Stimulated activated CD8-positive, alpha-beta memory T cell treated with anti-CD3 and anti-CD28 coated beads, Interleukin-4, amount 100 ng/mL, for 1 hour (primary cell): Measurements from ENCODE around the gene METTL26.

Experiments
- DNase-seq, 2 donors: peaks; one replicate each; pipeline ENCODE4 v3.0.0-alpha.2; 2020; ENCODE audit warnings: low read depth in 2 of 2, low spot score in 1 of 2

METTL26 gene

DNA sequence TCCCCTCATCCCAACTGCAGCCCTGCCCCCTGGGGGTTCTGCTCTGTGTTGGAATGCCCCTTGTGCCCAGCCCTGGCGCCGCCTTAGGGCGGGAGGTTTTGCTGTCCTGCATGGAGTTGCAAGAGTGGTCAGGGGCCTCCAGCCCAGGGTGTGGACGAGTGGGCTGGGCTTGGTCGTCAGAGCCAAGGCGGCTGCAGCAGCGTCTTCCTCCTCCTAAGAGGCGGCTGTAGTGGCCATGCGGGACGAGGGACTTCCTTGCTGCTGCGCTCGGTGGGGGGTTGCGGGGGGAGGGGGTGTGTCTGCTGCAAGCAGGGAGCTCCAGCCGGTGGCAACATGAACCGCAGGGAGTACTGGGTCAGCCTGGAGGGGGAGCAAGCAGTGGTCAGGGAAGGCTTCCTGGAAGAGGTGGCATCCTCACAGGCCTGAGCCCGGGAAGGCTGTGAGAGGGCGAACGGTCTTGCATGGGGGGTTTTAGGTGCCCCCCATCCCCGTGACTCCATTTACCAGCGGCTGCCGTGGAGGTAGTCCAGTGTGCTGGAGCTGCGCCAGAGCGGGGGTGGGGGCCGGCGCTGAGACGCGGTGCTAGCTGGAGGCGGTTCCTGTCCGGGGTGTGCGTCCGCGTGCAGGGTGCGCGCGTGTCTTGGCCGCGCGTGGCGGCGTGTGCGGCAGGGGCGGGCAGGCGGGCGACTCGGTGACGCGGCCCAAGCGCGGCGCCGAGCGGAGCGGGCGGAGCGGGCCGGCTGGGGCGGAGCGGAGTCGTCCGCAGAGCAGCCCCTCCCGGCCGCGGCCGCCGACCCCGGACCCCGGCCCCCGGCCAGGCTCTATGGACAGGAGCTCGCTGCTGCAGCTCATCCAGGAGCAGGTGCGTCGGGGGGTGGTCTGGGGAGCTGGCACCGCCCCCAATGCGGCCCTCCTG lies 39.1 kb upstream of the METTL26 start, which contains the start of gene RHBDL1:
Gene RHBDL1 (plus strand): TSS at position 704 of the 916 bp plus-strand sequence. CDS start 120 bp downstream, at position 824.
- no peak for DNase-seq

DNA sequence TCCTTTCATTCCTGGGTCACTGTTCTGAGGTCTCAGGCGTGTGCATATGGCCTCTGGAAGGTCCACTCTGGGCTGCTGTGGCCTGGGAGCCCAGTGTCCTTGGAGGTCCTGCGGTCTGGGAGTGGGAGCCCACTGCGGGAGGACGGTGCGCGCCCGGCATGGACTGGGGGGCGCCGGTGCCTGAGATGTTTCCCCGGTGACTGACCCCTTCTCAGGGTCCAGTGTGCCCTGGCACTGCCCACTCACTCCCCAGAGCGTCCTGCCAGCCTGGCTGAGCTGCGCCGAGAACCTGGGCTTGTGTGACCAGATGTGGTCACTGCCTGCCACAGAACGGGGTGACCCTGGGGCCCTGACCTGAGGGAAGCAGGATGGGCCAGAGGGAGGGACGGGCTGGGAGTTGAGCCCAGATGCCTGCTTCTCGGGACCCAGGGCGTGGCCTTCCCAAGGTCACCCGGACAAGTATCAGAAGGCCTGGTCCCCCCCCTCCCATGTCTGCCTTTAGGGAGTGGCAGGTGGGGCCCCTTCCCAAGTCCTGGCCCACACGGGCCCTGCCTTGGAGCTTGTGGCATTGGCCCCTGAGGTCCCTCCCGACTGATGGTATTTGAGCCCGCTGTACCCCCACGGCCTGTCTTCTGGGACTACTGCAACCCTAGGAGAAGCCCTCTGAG lies 38.2 kb upstream of the METTL26 start:
- no peak for DNase-seq

DNA sequence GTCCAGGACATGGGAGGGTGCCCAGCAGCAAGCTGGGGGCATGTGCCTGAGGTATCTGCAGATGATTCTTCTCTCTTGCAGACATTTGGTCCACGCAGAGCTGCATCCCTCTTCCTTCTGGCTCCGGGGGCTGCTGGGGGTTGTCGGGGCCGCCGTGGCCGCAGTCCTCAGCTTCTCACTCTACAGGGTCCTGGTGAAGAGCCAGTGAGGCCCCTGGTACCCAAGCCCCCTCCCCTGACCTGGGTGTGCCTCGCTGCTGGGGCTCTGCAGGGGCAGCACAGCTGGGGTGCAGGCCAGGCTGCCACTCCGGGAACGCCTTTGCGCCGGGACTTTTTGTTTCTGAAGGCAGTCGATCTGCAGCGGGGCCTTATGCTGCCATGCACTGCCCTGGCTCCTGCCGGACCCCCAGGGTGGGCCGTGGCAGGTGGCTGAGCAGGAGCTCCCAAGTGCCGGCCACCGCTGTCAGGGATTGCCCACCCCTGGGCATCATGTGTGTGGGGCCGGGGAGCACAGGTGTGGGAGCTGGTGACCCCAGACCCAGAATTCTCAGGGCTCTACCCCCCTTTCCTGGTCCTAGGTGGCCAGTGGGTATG lies 37.4 kb upstream of the METTL26 start:
- DNase-seq: no peak

DNA sequence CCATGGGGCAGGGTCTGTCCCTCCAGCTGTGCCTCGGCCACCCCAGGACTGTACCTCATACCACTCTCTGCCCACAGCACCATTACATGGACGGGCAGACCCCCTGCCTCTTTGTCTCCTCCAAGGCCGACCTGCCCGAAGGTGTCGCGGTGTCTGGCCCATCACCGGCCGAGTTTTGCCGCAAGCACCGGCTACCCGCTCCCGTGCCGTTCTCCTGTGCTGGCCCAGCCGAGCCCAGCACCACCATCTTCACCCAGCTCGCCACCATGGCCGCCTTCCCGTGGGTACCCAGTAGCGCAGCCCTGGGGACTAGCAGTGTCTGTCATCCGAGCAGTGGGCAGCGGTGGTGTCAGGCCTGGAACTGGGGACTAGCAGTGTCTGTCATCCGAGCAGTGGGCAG lies 36.7 kb upstream of the METTL26 start:
- DNase-seq: no peak

DNA sequence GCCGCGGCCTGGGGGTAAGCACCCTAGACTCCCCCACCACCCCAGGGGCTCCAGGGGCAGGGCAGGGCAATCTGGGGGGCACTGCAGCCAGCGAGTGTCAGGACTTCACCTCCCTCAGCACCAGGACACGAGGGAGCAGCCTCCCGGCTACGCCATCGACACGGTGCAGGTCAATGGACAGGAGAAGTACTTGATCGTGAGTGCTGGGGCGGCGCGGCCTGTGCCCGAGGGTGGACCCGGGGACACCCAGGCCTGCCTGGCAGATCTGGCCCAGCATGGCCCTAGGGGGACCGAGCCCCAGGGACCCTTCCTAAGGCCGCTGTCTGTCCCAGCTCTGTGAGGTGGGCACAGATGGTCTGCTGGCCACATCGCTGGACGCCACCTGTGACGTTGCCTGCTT lies 36.3 kb upstream of the METTL26 start:
- DNase-seq: no peak

DNA sequence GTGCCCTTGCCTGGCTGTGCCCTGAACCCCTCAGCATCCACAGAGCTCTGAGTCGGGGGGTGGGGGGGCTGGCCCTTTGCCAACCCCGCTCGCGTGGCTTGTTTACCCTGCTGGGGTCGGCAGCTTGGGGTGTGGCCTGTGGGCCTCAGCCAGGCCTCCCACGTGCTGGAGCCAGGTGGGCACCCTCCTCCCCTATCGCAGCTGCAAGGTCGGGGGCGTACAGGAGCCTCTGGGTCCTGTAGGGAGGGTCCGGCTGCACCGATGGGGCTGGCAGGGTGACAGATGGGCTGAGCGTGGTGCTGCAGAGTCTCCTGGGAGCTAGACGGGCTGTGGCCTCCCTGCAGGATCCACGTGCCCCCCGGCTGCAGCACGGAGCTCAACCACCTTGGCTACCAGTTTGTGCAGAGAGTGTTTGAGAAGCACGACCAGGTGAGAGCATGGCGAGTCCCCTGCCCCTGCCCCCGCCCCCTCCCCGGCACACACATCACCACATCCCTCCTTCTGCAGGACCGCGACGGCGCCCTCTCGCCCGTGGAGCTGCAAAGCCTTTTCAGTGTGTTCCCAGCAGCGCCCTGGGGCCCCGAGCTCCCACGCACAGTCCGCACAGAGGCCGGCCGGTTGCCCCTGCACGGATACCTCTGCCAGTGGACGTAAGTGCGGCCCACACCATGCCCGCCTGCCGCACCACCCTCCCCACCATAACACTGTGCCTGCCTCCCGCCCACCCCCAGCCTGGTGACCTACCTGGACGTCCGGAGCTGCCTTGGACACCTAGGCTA lies 35.4 kb upstream of the METTL26 start:
- no peak for DNase-seq

DNA sequence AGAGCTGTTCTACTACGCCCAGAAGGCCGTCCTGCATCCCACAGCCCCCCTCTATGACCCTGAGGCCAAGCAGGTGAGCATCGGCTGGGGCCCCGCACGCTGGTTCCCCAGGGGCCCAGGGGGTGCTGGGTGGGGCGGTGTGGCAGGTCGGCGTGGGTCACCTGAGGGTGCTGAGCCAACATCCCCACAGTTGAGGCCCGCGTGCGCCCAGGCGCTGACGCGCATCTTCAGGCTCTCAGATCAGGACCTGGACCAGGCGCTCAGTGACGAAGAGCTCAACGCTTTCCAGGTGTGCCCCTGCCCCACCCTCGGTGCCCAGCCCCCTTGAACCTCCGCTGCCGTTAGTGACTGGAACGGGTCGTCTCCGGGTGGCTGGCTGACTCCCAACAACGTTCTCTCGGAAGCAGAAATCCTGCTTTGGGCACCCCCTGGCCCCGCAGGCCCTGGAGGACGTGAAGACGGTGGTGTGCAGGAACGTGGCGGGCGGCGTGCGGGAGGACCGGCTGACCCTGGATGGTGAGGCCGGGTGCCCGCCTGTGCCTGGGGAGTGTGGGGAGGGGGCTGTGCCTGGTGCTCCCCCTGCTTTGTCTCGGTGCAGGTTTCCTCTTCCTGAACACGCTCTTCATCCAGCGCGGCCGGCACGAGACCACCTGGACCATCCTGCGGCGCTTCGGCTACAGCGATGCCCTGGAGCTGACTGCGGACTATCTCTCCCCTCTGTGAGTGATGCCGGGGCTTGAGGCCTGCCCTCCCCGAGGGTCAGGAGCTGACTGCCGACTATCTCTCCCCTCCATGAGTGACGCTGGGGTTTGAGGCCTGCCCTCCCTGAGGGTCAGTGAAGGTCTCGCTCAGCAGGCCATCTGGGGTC lies 34.6 kb upstream of the METTL26 start:
- DNase-seq: no peak

DNA sequence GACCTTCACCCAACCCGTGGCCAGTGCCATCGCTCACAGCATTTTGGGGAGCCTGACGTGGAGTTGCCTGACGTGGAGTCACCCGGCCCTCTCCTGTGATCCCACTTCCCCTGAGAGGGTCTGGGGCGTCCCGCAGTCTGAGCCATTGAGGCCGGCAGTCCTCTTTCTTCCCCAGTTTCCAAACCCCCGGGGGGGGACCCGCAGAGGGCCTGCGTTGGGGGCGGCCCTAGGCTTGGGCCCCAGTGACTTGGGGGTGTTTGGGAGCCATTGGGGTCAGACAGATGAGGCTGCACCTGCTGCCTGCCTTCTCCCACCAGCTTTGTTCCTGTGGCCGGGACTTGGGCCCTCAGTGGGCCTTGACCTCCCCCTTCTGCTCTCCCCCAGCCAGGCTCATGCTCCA lies 33.6 kb upstream of the METTL26 start:
- no peak for DNase-seq

- no peak for DNase-seq
Observed at GRCh38 chr16:668519-669171, 32.5 kb upstream of the METTL26 start.

DNA sequence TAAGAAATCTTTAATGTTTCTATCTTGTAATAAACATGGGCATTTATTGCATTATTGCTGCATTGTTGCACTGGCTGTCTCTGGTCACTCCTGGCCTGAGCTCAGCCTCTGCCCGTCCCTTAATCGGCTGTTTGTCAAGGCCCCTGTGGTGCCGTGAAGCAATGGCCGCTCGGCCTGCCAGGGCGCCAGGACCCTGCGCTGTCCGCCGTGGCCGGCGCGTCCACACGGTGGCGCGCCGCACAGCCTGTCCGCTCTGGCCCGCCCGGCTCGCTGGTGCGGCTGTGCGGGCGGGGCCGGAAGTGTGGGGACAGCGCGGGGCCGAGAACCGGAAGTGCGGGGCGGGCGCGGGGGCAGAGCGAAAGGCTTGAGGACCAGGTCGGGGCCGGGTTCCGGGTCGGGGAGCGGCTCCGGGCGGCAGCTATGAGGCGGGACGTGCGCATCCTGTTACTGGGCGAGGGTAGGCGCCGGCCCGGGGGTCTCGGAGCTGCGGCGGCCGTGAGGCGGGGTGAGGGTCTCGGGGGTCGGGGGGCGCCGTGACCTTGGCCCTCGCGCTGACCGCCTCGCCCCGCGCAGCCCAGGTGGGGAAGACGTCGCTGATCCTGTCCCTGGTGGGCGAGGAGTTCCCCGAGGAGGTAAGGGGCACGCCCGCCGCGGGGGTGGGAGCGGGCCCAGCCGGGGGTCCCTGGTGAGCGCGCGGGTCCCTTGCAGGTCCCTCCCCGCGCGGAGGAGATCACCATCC lies 31.8 kb upstream of the METTL26 start, which contains the start of gene RHOT2:
Gene RHOT2 (plus strand): TSS at position 353 of the 739 bp plus-strand sequence. CDS start 68 bp downstream, at position 421.
- peak; percentile 79 to 83 for DNase-seq

- DNase-seq: no peak
Observed at GRCh38 chr16:667113-667779, 31.1 kb upstream of the METTL26 start.

- DNase-seq: no peak
Observed at GRCh38 chr16:666572-666971, 30.5 kb upstream of the METTL26 start.

GRCh38 chr16:662597-662996 lies 26.5 kb upstream of the METTL26 start:
- DNase-seq: no peak

- DNase-seq: no peak
Observed at GRCh38 chr16:662095-662494, 26.0 kb upstream of the METTL26 start.

- no peak for DNase-seq
Observed at GRCh38 chr16:661184-661821, 25.2 kb upstream of the METTL26 start.

GRCh38 chr16:660459-661183 lies 24.5 kb upstream of the METTL26 start:
- peak in 1 of 2 donors; percentile 41 for DNase-seq

GRCh38 chr16:660132-660458 lies 24.0 kb upstream of the METTL26 start:
- no peak for DNase-seq
